Fibroblast of skin of left quadriceps (primary cell): ENCODE results near the gene B3GNT3.

ENCODE experiments used
- DNase-seq, 2 experiments: peaks; one replicate each; pipeline ENCODE4 v3.0.0-alpha.2; 2013; ENCODE audit warnings: low read depth in 2 of 2

Gene B3GNT3

GRCh38 chr19:17860331-17860992 is 65.5 kb downstream of the B3GNT3 start:
- no peak for DNase-seq

GRCh38 chr19:17860993-17861360 is 66.0 kb downstream of the B3GNT3 start:
- DNase-seq = no peak

- DNase-seq = no peak
Measured at GRCh38 chr19:17861542-17862402, 66.8 kb downstream of the B3GNT3 start.

- DNase-seq = no peak
Measured at GRCh38 chr19:17862711-17863519, 68.0 kb downstream of the B3GNT3 start.
